Measurements from ENCODE around the gene ICE2. TPM values are rescaled to one million over a fixed set of nuclear protein-coding genes. Genes with fewer than 3 reads are reported as not detected.

The ICE2 gene
- total RNA-seq, 4 donors from 2014 or later: 5.8 to 19.0 (median 14.3) TPM

DNA sequence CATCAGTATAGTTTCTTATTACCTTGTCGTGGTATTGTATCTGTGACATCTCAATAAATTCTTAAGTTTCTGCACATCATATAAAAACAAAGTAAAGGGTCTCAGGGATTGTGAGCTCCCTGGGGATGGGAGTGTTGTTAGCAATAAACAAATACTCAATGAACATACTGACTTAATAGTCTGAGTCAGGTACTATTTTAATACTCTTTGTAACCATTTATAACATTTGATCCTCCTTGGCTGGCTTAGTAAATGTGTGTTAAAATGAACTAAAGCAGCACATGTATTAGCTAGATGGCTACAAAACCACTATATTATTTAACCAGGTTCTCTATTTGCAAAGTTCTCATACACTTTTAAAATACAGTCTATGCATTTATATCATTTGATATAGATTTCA lies 1.8 kb downstream of the ICE2 start:
- DNase-seq (no peak), ATAC-seq (peak; percentile 63 to 68)
- H3K4me1 ChIP-seq: peaks cover 26 to 40% of the 10 kb centered on the region in 2 donors
- no peaks in the 10 kb centered on the region for H3K9me3 ChIP-seq
- peaks cover 0 to 10% of the 10 kb centered on the region in 2 donors for H3K36me3 ChIP-seq
- peak overlapping the region; percentile 89 to 99 (median 96) for H3K27ac ChIP-seq
- peak overlapping the region in 3 of 4 donors; percentile 3 to 97 (median 93) for H3K4me3 ChIP-seq
- intact Hi-C loops (cut with DNase I; ENCODE audit: low total_unique reads): loop anchor here (5.0 kb wide), 1 partner anchor 45 kb away; no protein-coding TSS in a partner anchor
- no peaks in the 10 kb centered on the region for H3K27me3 ChIP-seq
- peak in 1 of 2 donors; percentile 22 for TF ChIP-seq POLR2A (IDR thresholded peaks at IDR 0.05)
- TF ChIP-seq, protein P1, sequence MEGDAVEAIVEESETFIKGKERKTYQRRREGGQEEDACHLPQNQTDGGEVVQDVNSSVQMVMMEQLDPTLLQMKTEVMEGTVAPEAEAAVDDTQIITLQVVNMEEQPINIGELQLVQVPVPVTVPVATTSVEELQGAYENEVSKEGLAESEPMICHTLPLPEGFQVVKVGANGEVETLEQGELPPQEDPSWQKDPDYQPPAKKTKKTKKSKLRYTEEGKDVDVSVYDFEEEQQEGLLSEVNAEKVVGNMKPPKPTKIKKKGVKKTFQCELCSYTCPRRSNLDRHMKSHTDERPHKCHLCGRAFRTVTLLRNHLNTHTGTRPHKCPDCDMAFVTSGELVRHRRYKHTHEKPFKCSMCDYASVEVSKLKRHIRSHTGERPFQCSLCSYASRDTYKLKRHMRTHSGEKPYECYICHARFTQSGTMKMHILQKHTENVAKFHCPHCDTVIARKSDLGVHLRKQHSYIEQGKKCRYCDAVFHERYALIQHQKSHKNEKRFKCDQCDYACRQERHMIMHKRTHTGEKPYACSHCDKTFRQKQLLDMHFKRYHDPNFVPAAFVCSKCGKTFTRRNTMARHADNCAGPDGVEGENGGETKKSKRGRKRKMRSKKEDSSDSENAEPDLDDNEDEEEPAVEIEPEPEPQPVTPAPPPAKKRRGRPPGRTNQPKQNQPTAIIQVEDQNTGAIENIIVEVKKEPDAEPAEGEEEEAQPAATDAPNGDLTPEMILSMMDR (IDR thresholded peaks at IDR 0.05 in 4 of 5, conservative IDR thresholded peaks at IDR 0.05 in 1 of 5): no peak
- in situ Hi-C loops (cut with MboI; ENCODE audit: low sequenced_read_pairs in 4 of 4): loop anchor here in 1 of 4 donors (25.0 kb wide), 1 partner anchor 1360 kb away; no protein-coding TSS in a partner anchor

DNA sequence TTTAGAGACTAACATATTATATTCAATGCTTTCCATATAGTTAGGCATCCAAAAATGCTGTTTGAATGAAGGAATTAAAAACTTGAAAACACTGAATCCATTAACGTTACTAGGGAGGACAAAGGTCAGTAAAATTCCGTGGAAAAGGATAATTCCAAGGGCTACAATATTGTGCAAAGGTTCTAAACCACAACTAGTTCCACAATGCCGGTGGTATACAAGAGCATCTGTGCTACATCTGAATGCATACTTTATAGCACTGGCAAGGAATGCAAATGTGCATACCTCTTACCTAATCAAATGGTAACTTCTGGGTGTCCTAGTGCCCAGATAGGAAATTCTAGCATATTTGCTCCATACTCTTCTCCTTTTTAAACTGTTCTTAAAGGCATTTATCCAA lies 2.2 kb downstream of the ICE2 start:
- intact Hi-C loops (cut with DNase I; ENCODE audit: low total_unique reads): loop anchor here (5.0 kb wide), 1 partner anchor 46 kb away; no protein-coding TSS in a partner anchor
- no peak for TF ChIP-seq POLR2A (IDR thresholded peaks at IDR 0.05)
- TF ChIP-seq, protein P1 (IDR thresholded peaks at IDR 0.05 in 4 of 5, conservative IDR thresholded peaks at IDR 0.05 in 1 of 5): no peak
- peak overlapping the region; percentile 89 to 99 (median 96) for H3K27ac ChIP-seq

DNA sequence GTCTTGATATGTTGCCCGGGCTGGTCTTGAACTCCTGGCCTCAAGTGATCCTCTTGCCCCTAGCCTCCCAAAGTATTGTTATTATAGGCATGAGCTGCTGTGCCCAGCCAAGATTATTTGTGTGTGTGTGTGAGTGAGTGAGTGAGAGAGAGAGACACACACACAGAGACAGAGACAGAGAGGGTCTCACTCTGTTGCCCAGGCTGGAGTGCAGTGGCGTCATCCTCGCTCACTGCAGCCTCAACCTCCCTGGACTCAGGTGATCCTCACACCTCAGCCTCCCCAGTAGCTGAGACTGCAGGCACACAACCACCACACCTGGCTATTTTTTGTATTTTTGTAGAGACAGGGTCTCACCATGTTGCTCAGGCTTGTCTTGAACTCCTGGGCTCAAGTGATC lies 5.8 kb downstream of the ICE2 start:
- in situ Hi-C loops (cut with MboI; ENCODE audit: low sequenced_read_pairs in 4 of 4): loop anchor here in 1 of 4 donors (25.0 kb wide), 1 partner anchor 786 kb away; the partner anchor contains the start of gene BNIP2
- Histone ChIP-seq H3K27ac (no peak overlapping the region), H3K27me3 (no peaks in the 10 kb centered on the region), H3K9me3 (no peaks in the 10 kb centered on the region), H3K4me3 (no peak overlapping the region), H3K4me1 (peaks cover 34 to 55% of the 10 kb centered on the region in 2 donors), H3K36me3 (peaks cover 0 to 16% of the 10 kb centered on the region in 2 donors)
- no peak for DNase-seq
- ATAC-seq: no peak
- intact Hi-C loops (cut with DNase I; ENCODE audit: low total_unique reads): no loop called here
- no peak for TF ChIP-seq POLR2A (IDR thresholded peaks at IDR 0.05)
- TF ChIP-seq, protein P1 (IDR thresholded peaks at IDR 0.05 in 4 of 5, conservative IDR thresholded peaks at IDR 0.05 in 1 of 5): no peak

More for the DNA sequence above, 2.2 kb downstream of the ICE2 start:
- Histone ChIP-seq H3K4me3 (peak overlapping the region in 3 of 4 donors; percentile 3 to 97 (median 93)), H3K27me3 (no peaks in the 10 kb centered on the region), H3K36me3 (peaks cover 0 to 10% of the 10 kb centered on the region in 2 donors), H3K4me1 (peaks cover 26 to 41% of the 10 kb centered on the region in 2 donors), H3K9me3 (no peaks in the 10 kb centered on the region)
- in situ Hi-C loops (cut with MboI; ENCODE audit: low sequenced_read_pairs in 4 of 4): loop anchor here in 1 of 4 donors (25.0 kb wide), 1 partner anchor 1361 kb away; no protein-coding TSS in a partner anchor
- ATAC-seq (no peak), DNase-seq (no peak)

DNA sequence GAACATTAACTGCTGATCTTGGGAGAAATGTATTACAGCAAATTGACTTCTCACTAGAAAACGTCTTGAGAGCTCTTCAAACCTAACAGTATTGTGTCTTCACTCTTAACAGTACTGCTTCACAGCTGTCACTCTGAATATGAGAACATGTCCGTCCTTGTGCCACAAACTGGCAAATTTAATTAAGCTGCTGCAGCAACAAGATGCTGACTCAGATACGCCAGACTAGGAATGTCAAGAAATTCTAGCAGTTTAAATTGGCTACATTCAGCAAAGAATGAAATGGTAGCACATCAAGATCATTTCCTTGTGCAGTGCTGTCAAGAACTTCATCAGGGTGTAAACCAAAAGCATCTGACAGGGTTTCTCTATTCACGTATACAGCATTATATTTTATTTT lies 7.6 kb downstream of the ICE2 start:
- in situ Hi-C loops (cut with MboI; ENCODE audit: low sequenced_read_pairs in 4 of 4): loop anchor here in 1 of 4 donors (25.0 kb wide), 1 partner anchor 784 kb away; the partner anchor contains the start of gene BNIP2
- Histone ChIP-seq H3K4me3 (no peak overlapping the region), H3K27ac (peak overlapping the region in 2 of 4 donors; percentile 27 to 53), H3K36me3 (peaks cover 0 to 33% of the 10 kb centered on the region in 2 donors), H3K4me1 (peaks cover 16 to 37% of the 10 kb centered on the region in 2 donors), H3K9me3 (no peaks in the 10 kb centered on the region), H3K27me3 (no peaks in the 10 kb centered on the region)
- no peak for DNase-seq
- TF ChIP-seq, protein P1 (IDR thresholded peaks at IDR 0.05 in 4 of 5, conservative IDR thresholded peaks at IDR 0.05 in 1 of 5): no peak
- no peak for TF ChIP-seq POLR2A (IDR thresholded peaks at IDR 0.05)
- intact Hi-C loops (cut with DNase I; ENCODE audit: low total_unique reads): no loop called here
- ATAC-seq: peak; percentile 60 to 69
